Measurements from ENCODE around the gene TTC23L.

GRCh38 chr5:34849253-34849652 lies 10.3 kb downstream of the TTC23L start:
- TF ChIP-seq, protein P1, sequence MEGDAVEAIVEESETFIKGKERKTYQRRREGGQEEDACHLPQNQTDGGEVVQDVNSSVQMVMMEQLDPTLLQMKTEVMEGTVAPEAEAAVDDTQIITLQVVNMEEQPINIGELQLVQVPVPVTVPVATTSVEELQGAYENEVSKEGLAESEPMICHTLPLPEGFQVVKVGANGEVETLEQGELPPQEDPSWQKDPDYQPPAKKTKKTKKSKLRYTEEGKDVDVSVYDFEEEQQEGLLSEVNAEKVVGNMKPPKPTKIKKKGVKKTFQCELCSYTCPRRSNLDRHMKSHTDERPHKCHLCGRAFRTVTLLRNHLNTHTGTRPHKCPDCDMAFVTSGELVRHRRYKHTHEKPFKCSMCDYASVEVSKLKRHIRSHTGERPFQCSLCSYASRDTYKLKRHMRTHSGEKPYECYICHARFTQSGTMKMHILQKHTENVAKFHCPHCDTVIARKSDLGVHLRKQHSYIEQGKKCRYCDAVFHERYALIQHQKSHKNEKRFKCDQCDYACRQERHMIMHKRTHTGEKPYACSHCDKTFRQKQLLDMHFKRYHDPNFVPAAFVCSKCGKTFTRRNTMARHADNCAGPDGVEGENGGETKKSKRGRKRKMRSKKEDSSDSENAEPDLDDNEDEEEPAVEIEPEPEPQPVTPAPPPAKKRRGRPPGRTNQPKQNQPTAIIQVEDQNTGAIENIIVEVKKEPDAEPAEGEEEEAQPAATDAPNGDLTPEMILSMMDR (IDR thresholded peaks at IDR 0.05), result no peak
- TF ChIP-seq POLR2A (IDR thresholded peaks at IDR 0.05), result no peak
